ENCODE results near the gene FRRS1. TPM values are rescaled to one million over a fixed set of nuclear protein-coding genes. Genes with fewer than 3 reads are reported as not detected.

The FRRS1 gene
- total and polyA plus RNA-seq, 7 donors, result 0.34 to 4.1 (median 3.1) TPM

DNA sequence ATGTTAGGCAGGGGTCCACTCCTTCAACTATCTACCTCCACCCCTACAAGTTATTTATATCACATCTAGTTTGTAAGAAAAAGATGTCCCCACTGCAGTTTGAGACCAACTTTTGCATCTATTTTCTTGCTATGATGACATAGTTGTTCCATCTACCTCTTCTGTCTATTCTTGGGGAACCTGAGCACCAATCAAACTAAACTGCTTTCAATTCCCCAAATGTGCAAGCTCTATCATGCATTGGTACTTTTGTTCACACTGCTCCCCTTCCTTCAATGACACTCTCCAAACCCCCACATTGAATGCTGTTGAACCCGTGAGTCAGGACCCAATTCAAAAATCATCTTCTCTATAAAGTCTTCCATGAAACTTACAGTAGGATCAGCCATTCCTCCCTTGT lies 16.0 kb upstream of the FRRS1 start:
- Histone ChIP-seq H3K27me3 (ENCODE audit: insufficient read depth in 3 of 3, low read length in 2 of 3) (peaks cover 0 to 2% (median 0%) of the 10 kb centered on the region in 3 donors), H3K36me3 (ENCODE audit: insufficient read depth in 1 of 2, low read depth in 1 of 2) (no peaks in the 10 kb centered on the region), H3K27ac (no peak overlapping the region), H3K4me1 (peaks cover 6% of the 10 kb centered on the region), H3K4me3 (no peak overlapping the region), H3K9me3 (no peaks in the 10 kb centered on the region)
- TF ChIP-seq, protein P1, sequence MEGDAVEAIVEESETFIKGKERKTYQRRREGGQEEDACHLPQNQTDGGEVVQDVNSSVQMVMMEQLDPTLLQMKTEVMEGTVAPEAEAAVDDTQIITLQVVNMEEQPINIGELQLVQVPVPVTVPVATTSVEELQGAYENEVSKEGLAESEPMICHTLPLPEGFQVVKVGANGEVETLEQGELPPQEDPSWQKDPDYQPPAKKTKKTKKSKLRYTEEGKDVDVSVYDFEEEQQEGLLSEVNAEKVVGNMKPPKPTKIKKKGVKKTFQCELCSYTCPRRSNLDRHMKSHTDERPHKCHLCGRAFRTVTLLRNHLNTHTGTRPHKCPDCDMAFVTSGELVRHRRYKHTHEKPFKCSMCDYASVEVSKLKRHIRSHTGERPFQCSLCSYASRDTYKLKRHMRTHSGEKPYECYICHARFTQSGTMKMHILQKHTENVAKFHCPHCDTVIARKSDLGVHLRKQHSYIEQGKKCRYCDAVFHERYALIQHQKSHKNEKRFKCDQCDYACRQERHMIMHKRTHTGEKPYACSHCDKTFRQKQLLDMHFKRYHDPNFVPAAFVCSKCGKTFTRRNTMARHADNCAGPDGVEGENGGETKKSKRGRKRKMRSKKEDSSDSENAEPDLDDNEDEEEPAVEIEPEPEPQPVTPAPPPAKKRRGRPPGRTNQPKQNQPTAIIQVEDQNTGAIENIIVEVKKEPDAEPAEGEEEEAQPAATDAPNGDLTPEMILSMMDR (IDR thresholded peaks at IDR 0.05), result no peak
- no peak for DNase-seq
- no peak for ATAC-seq
- 92 to 100% (median 93%) methylated on average over 1 of the region's 1 CpG for WGBS, 3 donors
- intact Hi-C loops (cut with DNase I), result no loop called here

DNA sequence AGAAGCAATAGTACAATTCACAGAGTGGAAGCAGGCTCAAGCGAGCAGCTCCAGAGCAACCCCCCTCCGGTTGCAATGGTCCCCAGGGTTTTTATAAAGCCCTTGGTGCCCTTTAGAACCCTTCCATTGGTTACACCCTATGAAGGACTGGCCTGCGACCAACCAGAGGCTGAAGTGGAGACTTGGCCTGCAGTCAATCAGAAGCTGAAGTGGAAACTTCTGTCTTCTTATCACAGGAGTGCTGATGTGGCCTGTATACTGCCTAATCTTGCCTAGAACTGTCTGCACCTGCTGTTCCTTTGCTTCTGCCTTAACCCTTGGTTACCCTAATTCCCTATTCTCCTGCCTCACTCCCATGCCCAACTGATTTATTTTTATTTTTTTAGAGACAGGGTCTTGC lies 15.4 kb upstream of the FRRS1 start:
- WGBS, 3 donors, result 70 to 85% (median 80%) methylated on average over 3 of the region's 3 CpGs

GRCh38 chr1:99777752-99778151 lies 11.3 kb upstream of the FRRS1 start:
- WGBS, 3 donors, result 54 to 66% (median 61%) methylated on average over 3 of the region's 3 CpGs
- Histone ChIP-seq H3K27ac (no peak overlapping the region), H3K4me1 (no peaks in the 10 kb centered on the region), H3K4me3 (no peak overlapping the region), H3K9me3 (no peaks in the 10 kb centered on the region), H3K36me3 (ENCODE audit: insufficient read depth in 1 of 2, low read depth in 1 of 2) (no peaks in the 10 kb centered on the region), H3K27me3 (ENCODE audit: insufficient read depth in 3 of 3, low read length in 2 of 3) (peaks cover 0 to 2% (median 0%) of the 10 kb centered on the region in 3 donors)
- ATAC-seq, result peak; percentile 32 to 61 (median 47)
- intact Hi-C loops (cut with DNase I), result no loop called here
- no peak for DNase-seq
- TF ChIP-seq, protein P1 (IDR thresholded peaks at IDR 0.05), result no peak

More for the DNA sequence above, 15.4 kb upstream of the FRRS1 start:
- intact Hi-C loops (cut with DNase I), result no loop called here
- Histone ChIP-seq H3K9me3 (no peaks in the 10 kb centered on the region), H3K27ac (no peak overlapping the region), H3K36me3 (ENCODE audit: insufficient read depth in 1 of 2, low read depth in 1 of 2) (no peaks in the 10 kb centered on the region), H3K4me1 (peaks cover 6% of the 10 kb centered on the region), H3K27me3 (ENCODE audit: insufficient read depth in 3 of 3, low read length in 2 of 3) (peaks cover 0 to 2% (median 0%) of the 10 kb centered on the region in 3 donors), H3K4me3 (no peak overlapping the region)
- DNase-seq (no peak), ATAC-seq (no peak)
- TF ChIP-seq, protein P1 (IDR thresholded peaks at IDR 0.05), result no peak

- Histone ChIP-seq H3K36me3 (ENCODE audit: insufficient read depth in 1 of 2, low read depth in 1 of 2) (no peaks in the 10 kb centered on the region), H3K4me1 (no peaks in the 10 kb centered on the region), H3K4me3 (no peak overlapping the region), H3K27me3 (ENCODE audit: insufficient read depth in 3 of 3, low read length in 2 of 3) (peaks cover 0 to 2% (median 0%) of the 10 kb centered on the region in 3 donors), H3K9me3 (no peaks in the 10 kb centered on the region), H3K27ac (no peak overlapping the region)
- TF ChIP-seq, protein P1 (IDR thresholded peaks at IDR 0.05), result no peak
- DNase-seq, result no peak
- intact Hi-C loops (cut with DNase I), result no loop called here
- ATAC-seq, result no peak
Measured at GRCh38 chr1:99776120-99776519, 9.7 kb upstream of the FRRS1 start.

DNA sequence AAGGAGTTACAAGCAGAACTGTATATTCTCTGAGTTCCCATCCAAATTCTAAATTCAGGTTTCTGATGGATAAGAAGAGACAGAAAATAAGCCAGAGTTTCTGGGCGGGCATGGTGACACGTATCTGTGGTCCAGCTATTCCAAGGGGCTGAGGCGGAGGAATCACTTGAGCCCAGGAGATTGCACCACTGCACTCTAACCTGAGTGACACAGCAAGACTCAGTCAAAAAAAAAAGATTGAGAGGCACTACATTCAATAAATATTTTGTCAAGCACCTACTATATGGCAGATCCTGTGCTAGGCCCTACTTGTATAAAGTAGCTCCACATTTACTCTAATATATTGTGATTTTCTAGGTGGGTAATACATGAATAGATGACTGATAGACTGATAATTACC lies 6.4 kb upstream of the FRRS1 start:
- intact Hi-C loops (cut with DNase I), result no loop called here
- TF ChIP-seq, protein P1 (IDR thresholded peaks at IDR 0.05), result no peak
- H3K27me3 ChIP-seq (ENCODE audit: insufficient read depth in 3 of 3, low read length in 2 of 3), result no peaks in the 10 kb centered on the region
- no peak for DNase-seq
- WGBS, 3 donors, result 96 to 98% (median 96%) methylated on average over 3 of the region's 3 CpGs
- H3K9me3 ChIP-seq, result no peaks in the 10 kb centered on the region
- ATAC-seq, result no peak
- no peaks in the 10 kb centered on the region for H3K4me1 ChIP-seq
- no peak overlapping the region for H3K4me3 ChIP-seq
- no peak overlapping the region for H3K27ac ChIP-seq
- H3K36me3 ChIP-seq (ENCODE audit: insufficient read depth in 1 of 2, low read depth in 1 of 2), result no peaks in the 10 kb centered on the region
